Sigmoid colon (tissue), 7 donors: Measurements from ENCODE around the gene ABCA13. TPM values are rescaled to one million over a fixed set of nuclear protein-coding genes. Genes with fewer than 3 reads are reported as not detected.

ENCODE experiments used
- DNase-seq: peaks from one replicate; pipeline ENCODE4 v3.0.0-alpha.2; 2019
- H3K27ac ChIP-seq, 4 donors: fragments of 200-600 bp; sonication (generic); one replicate each; pipeline ENCODE4 v1.5.1; 2016 to 2019; ENCODE audit warnings: mild to moderate bottlenecking in 1 of 4
- H3K27me3 ChIP-seq, 3 donors: fragments of 200-600 bp; sonication (generic); one replicate each; pipeline ENCODE4 v1.5.1; 2019; ENCODE audit warnings: mild to moderate bottlenecking in 1 of 3
- H3K36me3 ChIP-seq, 4 donors: fragments of 200-600 bp; sonication (generic); one replicate each; pipeline ENCODE4 v1.5.1; 2016 to 2019
- H3K4me1 ChIP-seq, 4 donors: fragments of 200-600 bp; sonication (generic); one replicate each; pipeline ENCODE4 v1.5.1; 2017 to 2019
- H3K4me3 ChIP-seq, 4 donors: fragments of 200-600 bp; sonication (generic); one replicate each; pipeline ENCODE4 v1.5.1; 2017 to 2019; ENCODE audit warnings: mild to moderate bottlenecking in 2 of 4, moderate library complexity in 1 of 4
- H3K9me3 ChIP-seq, 4 donors: fragments of 200-600 bp in 3 of 4; sonication (generic) in 3 of 4; one replicate each; pipeline versions ENCODE4 v1.5.1 to v1.6.1; 2013 to 2019
- CTCF ChIP-seq, 4 experiments: fragments of 450-650 bp in 3 of 4; fragments of 200-600 bp in 1 of 4; IDR thresholded peaks; one replicate each; pipeline ENCODE4 v1.5.1; 2016 to 2019; ENCODE audit warnings: antibody characterized with exemption in 4 of 4, mild to moderate bottlenecking in 3 of 4, moderate library complexity in 2 of 4
- EP300 ChIP-seq, 4 donors: sonication (generic); formaldehyde crosslinking; IDR thresholded peaks; one replicate each; pipeline ENCODE4 v1.6.1; 2017; ENCODE audit warnings: antibody characterized with exemption in 4 of 4
- POLR2A ChIP-seq, 2 donors: fragments of 450-650 bp; IDR thresholded peaks; one replicate each; pipeline ENCODE4 v1.6.1; 2016; ENCODE audit warnings: antibody characterized with exemption in 2 of 2, mild to moderate bottlenecking in 2 of 2, moderate library complexity in 2 of 2
- POLR2AphosphoS5 ChIP-seq, 4 donors: sonication (generic); formaldehyde crosslinking; IDR thresholded peaks; one replicate each; pipeline ENCODE4 v1.6.1; 2017; ENCODE audit warnings: antibody characterized with exemption in 4 of 4
- WGBS, 2 donors: extraction: QIAGEN DNeasy Blood & Tissue Kit; methylation state at CpG; one replicate each; pipeline ENCODE4 v1.1.7; 2013; 5-methylcytosine and 5-hydroxymethylcytosine counted together
- intact Hi-C: fragments of 100-400 bp; cut with DNase I; formaldehyde crosslinking; loops from one replicate; pipeline ENCODE4 v1.15.1; 2023
- polyA plus RNA-seq, 3 donors: library from polyadenylated mRNA; stranded (reverse); fragments of 200-250 nt; gene quantifications; one replicate each; pipeline ENCODE4 v1.2.3, GENCODE V29; 2013
- total RNA-seq, 4 donors: library from RNA; depleted of rRNA; stranded (reverse); fragments of >200 nt; gene quantifications; one replicate each; pipeline ENCODE4 v1.1.0, GENCODE V29; 2016
- donor health status: healthy with polysubstance abuse.
- donor health status: Bipolar disorder and iron deficiency.
- donor health status: healthy.

ABCA13 gene
- total and polyA plus RNA-seq, 7 donors = under 0.01 to 0.71 (median 0.14) TPM; not detected in 2

DNA sequence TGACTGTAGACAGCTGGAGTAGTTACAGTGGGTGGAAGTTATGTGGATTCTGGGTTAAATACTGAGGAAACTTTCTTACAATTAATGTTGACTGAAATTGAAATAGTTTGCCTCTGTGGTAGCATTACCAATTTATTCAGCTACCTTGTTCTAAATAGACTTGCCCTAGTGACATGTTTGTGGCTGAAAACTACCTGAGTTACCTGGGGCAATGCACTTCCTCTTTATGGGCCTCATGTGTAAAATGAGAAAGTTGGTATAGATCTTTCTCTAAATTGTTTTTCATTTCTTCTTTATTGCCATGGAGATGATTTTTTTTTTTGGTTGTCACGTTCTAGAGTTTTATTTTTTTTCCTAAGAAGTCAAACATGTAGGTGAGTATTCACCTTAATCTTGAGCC is 500.4 kb downstream of the ABCA13 start:
- Histone ChIP-seq H3K36me3 (no peaks in the 10 kb centered on the region), H3K4me1 (no peaks in the 10 kb centered on the region), H3K27ac (no peak overlapping the region), H3K4me3 (no peak overlapping the region), H3K9me3 (peaks cover 0 to 2% (median 0%) of the 10 kb centered on the region in 4 donors), H3K27me3 (no peaks in the 10 kb centered on the region)
- WGBS, 2 donors = 46 to 50% methylated on average over 1 of the region's 1 CpG
- intact Hi-C loops = no loop called here
- DNase-seq = no peak
- TF ChIP-seq CTCF (IDR thresholded peaks at IDR 0.05) (no peak), POLR2AphosphoS5 (IDR thresholded peaks at IDR 0.05) (no peak), EP300 (IDR thresholded peaks at IDR 0.05) (no peak), POLR2A (IDR thresholded peaks at IDR 0.05) (no peak)

- no peak overlapping the region for H3K27ac ChIP-seq
- intact Hi-C loops = no loop called here
- no peaks in the 10 kb centered on the region for H3K36me3 ChIP-seq
- no peaks in the 10 kb centered on the region for H3K4me1 ChIP-seq
- DNase-seq = no peak
- WGBS, 2 donors = 26 to 52% methylated on average over 2 of the region's 2 CpGs
- no peaks in the 10 kb centered on the region for H3K27me3 ChIP-seq
- TF ChIP-seq POLR2A (IDR thresholded peaks at IDR 0.05) (no peak), POLR2AphosphoS5 (IDR thresholded peaks at IDR 0.05) (no peak), CTCF (IDR thresholded peaks at IDR 0.05) (no peak)
- no peak overlapping the region for H3K4me3 ChIP-seq
- H3K9me3 ChIP-seq = peaks cover 0 to 6% (median 1%) of the 10 kb centered on the region in 4 donors
Measured at GRCh38 chr7:48681006-48681405, 509.7 kb downstream of the ABCA13 start.

GRCh38 chr7:48691788-48692187 is 520.5 kb downstream of the ABCA13 start:
- Histone ChIP-seq H3K27ac (no peak overlapping the region), H3K9me3 (no peaks in the 10 kb centered on the region), H3K27me3 (no peaks in the 10 kb centered on the region), H3K4me3 (no peak overlapping the region), H3K36me3 (no peaks in the 10 kb centered on the region), H3K4me1 (no peaks in the 10 kb centered on the region)
- TF ChIP-seq CTCF (IDR thresholded peaks at IDR 0.05) = no peak
- TF ChIP-seq POLR2AphosphoS5 (IDR thresholded peaks at IDR 0.05) = no peak
- TF ChIP-seq POLR2A (IDR thresholded peaks at IDR 0.05) = no peak
- TF ChIP-seq EP300 (IDR thresholded peaks at IDR 0.05) = no peak
- DNase-seq = no peak
- 23 to 53% methylated on average over 1 of the region's 1 CpG for WGBS, 2 donors
- intact Hi-C loops = no loop called here

Other genes starting within 250 kb of the ABCA13 start
- gene PKD1L1, start 223.0 kb upstream of the ABCA13 start, total RNA-seq = under 1 TPM; 0.16 to 0.71 (median 0.41) TPM
- gene PKD1L1, start 223.0 kb upstream of the ABCA13 start, polyA plus RNA-seq = 1 to 10 TPM in 1 of 3 donors, under 1 TPM in 1, not detected in 1; 0.70 to 1.2 TPM
- gene HUS1, start 191.8 kb upstream of the ABCA13 start, total RNA-seq = 10 to 100 TPM; 17.9 to 35.0 (median 27.8) TPM
- gene HUS1, start 191.8 kb upstream of the ABCA13 start, polyA plus RNA-seq = 10 to 100 TPM; 15.7 to 25.7 (median 22.8) TPM
- not detected for gene SUN3, start 142.4 kb upstream of the ABCA13 start, total RNA-seq
- gene SUN3, start 142.4 kb upstream of the ABCA13 start, polyA plus RNA-seq = under 1 TPM in 1 of 3 donors, not detected in 2; 0.16 TPM
- not detected for gene C7orf57, start 135.9 kb upstream of the ABCA13 start, total RNA-seq
- gene C7orf57, start 135.9 kb upstream of the ABCA13 start, polyA plus RNA-seq = not detected
- 10 to 100 TPM; 10.2 to 17.1 (median 14.9) TPM for gene UPP1, start 82.2 kb upstream of the ABCA13 start, total RNA-seq
- 100 to 1,000 TPM in 1 of 3 donors, 10 to 100 TPM in 2; 61.3 to 136 (median 89.8) TPM for gene UPP1, start 82.2 kb upstream of the ABCA13 start, polyA plus RNA-seq